ENCODE data around the gene STX10.

The STX10 gene

DNA sequence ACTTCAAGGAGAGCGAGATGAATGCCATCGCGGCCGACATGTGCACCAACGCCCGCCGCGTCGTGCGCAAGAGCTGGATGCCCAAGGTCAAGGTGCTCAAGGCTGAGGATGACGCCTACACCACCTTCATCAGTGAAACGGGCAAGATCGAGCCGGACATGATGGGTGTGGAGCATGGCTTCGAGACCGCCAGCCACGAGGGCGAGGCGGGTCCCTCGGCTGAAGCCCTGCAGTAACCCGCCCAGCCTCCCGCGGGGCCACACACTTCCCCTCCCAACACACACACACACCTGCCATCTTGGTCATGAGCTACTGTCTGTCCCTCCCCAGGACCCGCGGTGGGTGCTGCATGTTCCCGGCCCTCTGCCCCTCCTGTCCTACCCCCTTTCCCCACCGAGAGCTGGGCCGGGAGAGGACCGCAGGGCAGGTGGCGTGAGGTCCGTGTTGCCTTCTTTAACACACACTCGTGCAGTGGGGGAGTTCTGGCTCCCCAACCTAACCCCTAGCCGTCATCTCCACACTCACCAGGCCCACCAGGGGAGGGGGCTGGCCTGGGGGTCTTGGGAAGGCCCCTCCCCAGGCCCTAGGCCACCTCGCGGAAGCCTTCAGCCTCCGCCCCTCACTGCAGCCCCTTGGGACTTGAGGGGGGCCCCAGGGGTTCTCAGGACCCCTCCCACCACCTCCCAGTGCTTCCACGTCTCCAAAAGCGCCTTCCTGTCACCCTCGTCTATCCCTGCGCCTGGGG is 11.8 kb downstream of the STX10 start:
- Mint-ChIP-seq H3K27me3 (no peaks in the 10 kb centered on the region), H3K27ac (no peak overlapping the region), H3K4me3 (no peak overlapping the region), H3K36me3 (peaks cover 8% of the 10 kb centered on the region), H3K4me1 (no peaks in the 10 kb centered on the region), H3K9me3 (no peaks in the 10 kb centered on the region)
- ATAC-seq (ENCODE audit: low read depth), result no peak
- no peak for DNase-seq (ENCODE audit: low spot score in 2 of 2)

DNA sequence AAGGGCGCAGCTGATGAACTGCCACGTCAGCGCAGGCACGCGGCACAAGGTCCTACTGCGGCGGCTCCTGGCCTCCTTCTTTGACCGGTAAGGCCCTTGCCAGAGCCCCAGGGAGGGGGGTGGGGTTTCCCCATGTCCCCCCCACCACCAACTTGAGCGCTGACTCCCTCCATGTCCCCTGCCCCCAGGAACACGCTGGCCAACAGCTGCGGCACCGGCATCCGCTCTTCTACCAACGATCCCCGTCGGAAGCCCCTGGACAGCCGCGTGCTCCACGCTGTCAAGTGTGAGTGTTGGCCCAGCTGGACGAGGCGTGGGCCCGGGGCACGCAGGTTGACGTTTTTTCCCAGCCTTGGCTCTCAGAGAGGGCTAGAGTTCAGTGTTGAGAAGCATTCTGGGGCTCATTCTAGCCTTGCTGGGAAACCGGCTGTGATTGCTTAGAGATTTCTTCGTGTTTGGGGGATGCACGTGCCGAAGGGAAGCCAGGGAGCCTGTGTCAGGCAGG is 12.8 kb downstream of the STX10 start:
- no peak for DNase-seq (ENCODE audit: low spot score in 2 of 2)
- Mint-ChIP-seq H3K27ac (no peak overlapping the region), H3K9me3 (no peaks in the 10 kb centered on the region), H3K4me1 (peaks cover 2% of the 10 kb centered on the region), H3K36me3 (peaks cover 8% of the 10 kb centered on the region), H3K4me3 (no peak overlapping the region), H3K27me3 (no peaks in the 10 kb centered on the region)
- no peak for ATAC-seq (ENCODE audit: low read depth)

DNA sequence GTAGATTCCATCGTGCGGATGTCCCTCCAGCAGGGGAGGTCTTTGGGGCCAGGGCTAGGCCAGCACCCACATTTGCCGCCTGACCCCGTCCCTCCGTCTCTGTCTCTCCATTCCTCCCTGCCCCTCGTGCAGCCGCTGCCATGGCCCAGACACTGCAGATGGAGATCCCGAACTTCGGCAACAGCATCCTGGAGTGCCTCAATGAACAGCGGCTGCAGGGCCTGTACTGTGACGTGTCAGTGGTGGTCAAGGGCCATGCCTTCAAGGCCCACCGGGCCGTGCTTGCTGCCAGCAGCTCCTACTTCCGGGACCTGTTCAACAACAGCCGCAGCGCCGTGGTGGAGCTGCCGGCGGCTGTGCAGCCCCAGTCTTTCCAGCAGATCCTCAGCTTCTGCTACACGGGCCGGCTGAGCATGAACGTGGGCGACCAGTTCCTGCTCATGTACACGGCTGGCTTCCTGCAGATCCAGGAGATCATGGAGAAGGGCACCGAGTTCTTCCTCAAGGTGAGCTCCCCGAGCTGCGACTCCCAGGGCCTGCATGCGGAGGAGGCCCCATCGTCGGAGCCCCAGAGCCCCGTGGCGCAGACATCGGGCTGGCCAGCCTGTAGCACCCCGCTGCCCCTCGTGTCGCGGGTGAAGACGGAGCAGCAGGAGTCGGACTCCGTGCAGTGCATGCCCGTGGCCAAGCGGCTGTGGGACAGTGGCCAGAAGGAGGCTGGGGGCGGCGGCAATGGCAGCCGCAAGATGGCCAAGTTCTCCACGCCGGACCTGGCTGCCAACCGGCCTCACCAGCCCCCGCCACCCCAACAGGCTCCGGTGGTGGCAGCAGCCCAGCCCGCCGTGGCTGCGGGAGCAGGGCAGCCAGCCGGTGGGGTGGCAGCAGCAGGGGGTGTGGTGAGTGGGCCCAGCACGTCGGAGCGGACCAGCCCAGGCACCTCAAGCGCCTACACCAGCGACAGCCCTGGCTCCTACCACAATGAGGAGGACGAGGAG is 14.8 kb downstream of the STX10 start:
- ATAC-seq (ENCODE audit: low read depth) (no peak), DNase-seq (ENCODE audit: low spot score in 2 of 2) (no peak)
- H3K4me1 Mint-ChIP-seq, result peaks cover 9% of the 10 kb centered on the region
- H3K4me3 Mint-ChIP-seq, result no peak overlapping the region
- H3K27ac Mint-ChIP-seq, result no peak overlapping the region
- no peaks in the 10 kb centered on the region for H3K9me3 Mint-ChIP-seq
- H3K27me3 Mint-ChIP-seq, result no peaks in the 10 kb centered on the region
- H3K36me3 Mint-ChIP-seq, result peaks cover 5% of the 10 kb centered on the region

DNA sequence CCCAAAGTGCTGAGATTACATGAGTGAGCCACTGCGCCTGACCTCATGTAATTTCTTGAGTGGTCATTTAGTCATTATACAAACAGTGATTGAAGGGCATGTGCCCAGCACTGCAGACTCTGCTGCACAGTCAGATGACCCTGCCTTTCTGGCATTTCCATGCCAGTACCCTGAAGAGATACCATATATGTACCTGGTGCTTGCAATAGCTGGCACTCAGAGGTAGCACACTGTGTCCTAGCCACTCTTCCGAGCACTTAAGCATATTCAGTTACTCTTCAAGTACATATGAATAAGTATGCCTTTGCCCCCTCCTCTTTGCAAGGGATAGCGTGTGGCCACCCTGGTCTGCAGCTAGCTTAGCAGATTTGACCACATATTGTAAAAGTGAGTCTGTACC is 15.5 kb downstream of the STX10 start:
- Mint-ChIP-seq H3K27ac (no peak overlapping the region), H3K4me1 (peaks cover 9% of the 10 kb centered on the region), H3K27me3 (no peaks in the 10 kb centered on the region), H3K36me3 (peaks cover 5% of the 10 kb centered on the region), H3K4me3 (no peak overlapping the region), H3K9me3 (no peaks in the 10 kb centered on the region)
- DNase-seq (ENCODE audit: low spot score in 2 of 2), result no peak
- no peak for ATAC-seq (ENCODE audit: low read depth)

DNA sequence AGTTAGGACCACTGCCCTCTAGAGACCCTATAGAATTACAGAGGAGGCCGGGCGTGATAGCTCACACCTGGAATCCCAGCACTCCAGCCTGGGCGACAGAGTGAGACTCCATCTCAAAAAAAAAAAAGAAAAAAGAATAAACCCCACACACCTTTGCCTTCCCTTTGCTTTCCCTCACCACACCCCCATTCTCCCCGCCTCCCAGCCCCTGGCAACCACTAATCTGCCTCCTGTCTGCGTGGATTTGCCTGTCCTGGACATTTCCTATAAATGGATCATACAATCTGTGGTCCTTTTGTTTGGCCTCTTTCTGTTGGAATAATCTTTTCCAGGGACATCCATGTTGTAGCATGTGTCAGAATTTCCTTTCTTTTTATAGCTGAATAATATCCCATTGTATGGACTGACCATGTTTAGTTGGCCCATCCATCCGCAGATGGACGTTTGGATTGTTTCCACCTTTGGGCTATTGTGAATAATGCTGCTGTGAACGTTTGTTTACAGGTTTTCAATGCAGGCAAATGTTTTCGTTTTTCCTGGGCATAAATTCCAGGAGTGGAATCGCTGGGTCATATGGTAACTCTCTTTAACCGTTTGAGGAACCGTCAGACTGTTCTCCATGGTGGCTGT is 16.8 kb downstream of the STX10 start:
- Mint-ChIP-seq H3K36me3 (peaks cover 5% of the 10 kb centered on the region), H3K27ac (peak overlapping the region; percentile 69), H3K4me3 (no peak overlapping the region), H3K9me3 (no peaks in the 10 kb centered on the region), H3K4me1 (peaks cover 9% of the 10 kb centered on the region), H3K27me3 (no peaks in the 10 kb centered on the region)
- no peak for ATAC-seq (ENCODE audit: low read depth)
- DNase-seq (ENCODE audit: low spot score in 2 of 2), result no peak

DNA sequence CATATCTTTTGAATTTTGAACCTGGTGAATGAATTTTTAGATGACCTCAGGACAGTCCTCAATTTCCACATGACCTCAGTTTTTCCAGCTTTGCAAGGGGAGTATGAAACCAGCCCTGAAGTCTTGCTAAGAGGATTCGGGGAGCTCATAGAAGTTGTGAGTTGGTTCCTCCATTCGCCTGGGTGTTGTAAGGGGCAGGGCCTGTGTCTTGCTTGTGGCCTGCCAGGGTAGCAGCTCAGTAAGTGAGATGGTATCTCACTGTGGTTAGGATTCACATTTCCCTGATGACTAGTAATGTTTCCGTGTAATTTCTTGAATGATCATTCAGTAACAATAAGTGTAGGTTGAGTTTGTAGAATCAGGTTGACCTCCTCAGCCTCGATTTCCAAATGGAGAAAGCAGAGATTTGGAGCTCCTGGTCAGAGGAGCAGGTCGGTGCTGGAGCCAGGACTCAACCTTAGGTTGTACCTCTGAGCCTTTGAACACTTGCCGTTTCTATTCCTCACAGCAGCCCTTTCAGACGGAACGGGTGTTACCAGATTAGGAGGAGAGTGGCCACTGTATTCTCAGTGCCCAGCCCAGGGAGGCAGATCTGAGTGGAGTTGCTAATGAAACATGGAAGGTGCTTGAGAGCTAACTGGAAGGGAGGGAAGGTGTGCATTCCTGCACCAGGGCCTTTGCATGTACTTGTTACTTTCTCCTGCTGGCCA is 17.5 kb downstream of the STX10 start:
- ATAC-seq (ENCODE audit: low read depth), result no peak
- Mint-ChIP-seq H3K4me3 (no peak overlapping the region), H3K36me3 (peaks cover 5% of the 10 kb centered on the region), H3K27me3 (no peaks in the 10 kb centered on the region), H3K4me1 (peaks cover 9% of the 10 kb centered on the region), H3K27ac (peak overlapping the region; percentile 69), H3K9me3 (no peaks in the 10 kb centered on the region)
- DNase-seq (ENCODE audit: low spot score in 2 of 2), result no peak

GRCh38 chr19:13130886-13131490 is 19.2 kb downstream of the STX10 start:
- no peak overlapping the region for H3K4me3 Mint-ChIP-seq
- H3K27ac Mint-ChIP-seq, result no peak overlapping the region
- no peak for DNase-seq (ENCODE audit: low spot score in 2 of 2)
- H3K27me3 Mint-ChIP-seq, result no peaks in the 10 kb centered on the region
- H3K9me3 Mint-ChIP-seq, result no peaks in the 10 kb centered on the region
- ATAC-seq (ENCODE audit: low read depth), result no peak
- H3K4me1 Mint-ChIP-seq, result peaks cover 9% of the 10 kb centered on the region
- peaks cover 2% of the 10 kb centered on the region for H3K36me3 Mint-ChIP-seq

- no peak for DNase-seq (ENCODE audit: low spot score in 2 of 2)
- Mint-ChIP-seq H3K27me3 (no peaks in the 10 kb centered on the region), H3K36me3 (peaks cover 2% of the 10 kb centered on the region)
These were observed 20.8 kb downstream of the STX10 start for GRCh38 chr19:13129384-13129783.

DNA sequence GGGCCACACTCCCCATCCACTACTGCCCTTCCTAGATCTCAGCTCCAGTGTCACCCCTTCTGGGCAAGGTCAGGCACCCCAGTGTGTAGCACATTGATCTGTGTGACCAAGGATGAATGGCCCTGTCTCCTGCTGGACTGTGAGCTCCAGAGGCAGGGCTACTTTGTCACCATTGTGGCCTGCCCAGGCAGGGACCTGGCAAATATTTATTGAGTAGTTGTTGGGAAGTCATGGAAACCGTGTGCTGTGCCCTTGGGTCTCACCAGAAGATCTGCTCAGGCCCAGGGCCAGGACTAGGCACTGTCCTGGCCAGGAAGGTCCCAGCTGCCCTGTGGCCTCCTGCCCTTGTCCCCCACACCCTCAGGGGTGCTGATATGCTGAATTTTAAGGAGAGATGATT is 21.6 kb downstream of the STX10 start:
- DNase-seq (ENCODE audit: low spot score in 2 of 2), result no peak
- Mint-ChIP-seq H3K9me3 (no peaks in the 10 kb centered on the region), H3K4me3 (no peak overlapping the region), H3K36me3 (peaks cover 2% of the 10 kb centered on the region), H3K27me3 (no peaks in the 10 kb centered on the region), H3K27ac (no peak overlapping the region), H3K4me1 (peaks cover 9% of the 10 kb centered on the region)
- ATAC-seq (ENCODE audit: low read depth), result no peak

More at GRCh38 chr19:13129384-13129783, 20.8 kb downstream of the STX10 start:
- Mint-ChIP-seq H3K4me3 (no peak overlapping the region), H3K9me3 (no peaks in the 10 kb centered on the region), H3K4me1 (peaks cover 9% of the 10 kb centered on the region), H3K27ac (no peak overlapping the region)
- no peak for ATAC-seq (ENCODE audit: low read depth)

DNA sequence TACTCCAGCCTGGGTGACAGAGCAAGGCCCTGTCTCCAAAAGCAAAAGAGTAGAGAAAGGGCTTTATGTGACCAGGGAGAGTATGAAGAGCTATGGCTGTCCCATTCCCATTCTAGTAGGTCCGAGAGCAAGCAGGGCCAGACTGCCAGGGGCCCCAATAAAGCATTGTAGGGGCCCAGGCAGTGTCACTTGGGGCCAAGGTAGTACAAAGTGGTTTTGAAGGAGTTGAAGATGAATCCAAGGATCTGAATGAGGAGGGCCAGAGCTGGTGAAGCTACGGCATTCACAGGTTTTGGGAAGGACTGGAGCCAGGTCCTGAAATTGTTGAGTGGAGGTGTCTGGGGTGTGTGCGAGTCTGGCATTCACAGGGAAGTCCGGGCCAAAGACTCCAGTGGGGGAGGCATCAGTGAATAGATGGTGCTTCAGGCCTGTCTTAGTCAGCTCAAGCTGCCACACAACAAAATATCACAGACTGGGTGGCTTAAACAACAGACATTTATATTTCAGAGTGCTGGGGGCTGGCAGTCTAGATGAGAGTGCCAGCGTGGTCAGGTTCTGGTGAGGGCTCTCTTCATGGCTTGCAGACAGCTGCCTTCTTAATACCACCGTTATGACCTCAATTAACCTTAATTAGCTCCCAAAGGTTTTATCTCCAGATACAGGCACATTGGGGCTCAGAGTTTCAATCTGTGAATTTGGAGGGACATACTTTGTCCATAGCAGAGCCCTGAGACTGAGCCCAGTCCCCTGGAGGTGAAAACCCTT is 22.2 kb downstream of the STX10 start:
- no peak overlapping the region for H3K4me3 Mint-ChIP-seq
- no peaks in the 10 kb centered on the region for H3K27me3 Mint-ChIP-seq
- H3K36me3 Mint-ChIP-seq, result peaks cover 2% of the 10 kb centered on the region
- H3K9me3 Mint-ChIP-seq, result no peaks in the 10 kb centered on the region
- H3K27ac Mint-ChIP-seq, result peak overlapping the region; percentile 65
- ATAC-seq (ENCODE audit: low read depth), result no peak
- no peak for DNase-seq (ENCODE audit: low spot score in 2 of 2)
- peaks cover 12% of the 10 kb centered on the region for H3K4me1 Mint-ChIP-seq

GRCh38 chr19:13127051-13127450 is 23.1 kb downstream of the STX10 start:
- peaks cover 14% of the 10 kb centered on the region for H3K4me1 Mint-ChIP-seq
- no peak for ATAC-seq (ENCODE audit: low read depth)
- no peak for DNase-seq (ENCODE audit: low spot score in 2 of 2)
- H3K36me3 Mint-ChIP-seq, result peaks cover 2% of the 10 kb centered on the region
- H3K9me3 Mint-ChIP-seq, result no peaks in the 10 kb centered on the region
- H3K27me3 Mint-ChIP-seq, result no peaks in the 10 kb centered on the region
- H3K4me3 Mint-ChIP-seq, result no peak overlapping the region
- no peak overlapping the region for H3K27ac Mint-ChIP-seq

DNA sequence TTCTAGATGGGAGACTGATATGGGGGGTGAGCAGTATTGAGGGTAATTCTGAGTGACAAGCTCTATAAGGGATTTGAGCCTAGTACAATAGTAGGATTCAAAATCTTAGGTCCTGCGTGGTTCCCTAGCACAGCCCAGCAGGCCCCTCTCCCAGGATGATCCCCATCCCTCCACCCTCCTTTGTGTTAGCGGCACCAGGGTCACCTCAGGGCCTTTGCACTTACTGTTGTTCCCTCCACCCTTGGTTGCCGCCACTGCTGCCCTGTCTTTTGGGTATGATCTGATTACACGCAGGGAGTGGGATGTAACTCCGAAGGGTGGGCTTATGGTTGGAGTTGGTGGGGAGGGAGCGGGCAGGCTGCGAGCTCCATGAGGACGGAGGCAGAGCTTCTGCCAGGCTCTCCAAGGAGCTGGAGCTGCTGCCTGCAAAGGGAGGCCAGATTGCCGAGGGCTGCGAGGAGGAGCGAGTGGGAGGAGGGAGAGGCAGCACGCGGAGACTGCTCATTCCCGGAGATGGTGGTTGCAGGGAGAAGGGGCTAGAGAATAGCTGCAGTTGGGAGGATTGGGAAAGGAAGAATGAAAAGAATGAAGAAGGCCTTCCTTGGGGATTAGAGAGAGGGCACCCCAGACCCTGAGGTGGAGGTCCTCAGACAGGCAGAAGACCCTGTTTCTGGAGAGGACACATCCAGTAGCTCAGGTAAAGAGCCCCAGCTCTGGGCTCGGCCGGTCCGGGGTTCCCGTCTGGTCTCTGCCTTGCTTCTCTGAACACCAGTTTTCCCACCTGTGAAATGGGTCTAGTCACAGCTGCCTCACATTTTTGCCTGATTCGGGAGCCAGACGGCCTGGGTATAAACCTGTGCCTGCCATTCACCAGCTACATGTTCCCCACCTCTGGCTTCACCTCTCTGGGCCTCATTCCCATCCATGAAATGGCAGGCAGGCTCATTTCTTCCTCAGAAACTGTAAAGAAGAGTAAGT is 26.9 kb downstream of the STX10 start:
- H3K27me3 Mint-ChIP-seq, result no peaks in the 10 kb centered on the region
- H3K27ac Mint-ChIP-seq, result no peak overlapping the region
- no peak overlapping the region for H3K4me3 Mint-ChIP-seq

More for the DNA sequence above, 26.9 kb downstream of the STX10 start:
- ATAC-seq (ENCODE audit: low read depth), result no peak
- Mint-ChIP-seq H3K9me3 (no peaks in the 10 kb centered on the region), H3K36me3 (no peaks in the 10 kb centered on the region), H3K4me1 (peaks cover 24% of the 10 kb centered on the region)
- DNase-seq (ENCODE audit: low spot score in 2 of 2), result no peak

All from memory B cell (primary cell).